Measurements from ENCODE around the gene ITLN2. TPM values are rescaled to one million over a fixed set of nuclear protein-coding genes. Genes with fewer than 3 reads are reported as not detected.

ITLN2 gene
- total RNA-seq, 1 experiment from 2014 or later = 2.4 TPM

DNA sequence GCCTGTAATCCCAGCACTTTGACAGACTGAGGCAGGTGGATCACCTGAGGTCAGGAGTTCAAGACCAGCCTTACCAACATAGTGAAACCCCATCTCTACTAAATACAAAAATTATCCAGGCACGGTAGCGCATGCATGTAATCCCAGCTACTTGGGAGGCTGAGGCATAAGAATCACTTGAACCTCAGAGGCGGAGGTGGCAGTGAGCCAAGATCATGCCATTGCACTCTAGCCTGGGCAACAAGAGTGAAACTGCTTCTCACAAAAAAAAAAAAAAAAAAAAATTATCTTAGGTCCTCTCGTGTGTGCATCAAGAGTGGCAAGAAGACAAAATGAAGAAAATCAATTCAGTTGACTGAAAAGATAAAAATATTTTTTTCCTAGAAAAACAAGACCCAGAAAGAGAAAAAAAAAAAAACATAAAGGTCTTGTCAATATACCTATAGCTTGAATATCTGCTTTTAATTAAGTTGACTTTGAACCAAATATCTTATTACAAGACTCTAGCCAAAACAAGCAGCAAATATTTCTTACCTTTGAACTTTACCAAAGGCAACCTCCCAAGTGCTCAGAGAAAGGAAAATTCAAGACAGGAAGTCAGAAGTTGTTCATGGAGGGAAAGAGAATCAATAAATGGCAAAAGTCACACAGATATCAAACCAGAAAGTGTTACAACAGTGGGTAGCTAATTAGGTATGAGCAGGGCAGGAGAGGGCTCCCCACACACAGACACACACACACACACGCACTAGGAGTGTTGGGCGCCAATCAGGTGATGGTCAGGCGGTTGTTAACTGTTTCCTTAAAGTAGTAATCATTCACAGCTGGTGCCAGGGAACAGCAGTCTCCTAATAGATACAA, 29.6 kb downstream of the ITLN2 start:
- Histone ChIP-seq H3K23ac (ENCODE audit: insufficient read length, low read depth, low read length) (no peak overlapping the region), H3K23me2 (ENCODE audit: insufficient read length, low read depth, low read length, poor library complexity, severe bottlenecking) (no peaks in the 10 kb centered on the region), H3K79me2 (ENCODE audit: insufficient read depth, low read length) (no peaks in the 10 kb centered on the region), H3K4me2 (ENCODE audit: insufficient read depth, insufficient read length, low read length) (no peak overlapping the region), H2BK120ac (ENCODE audit: low read depth, low read length, poor library complexity, severe bottlenecking) (no peak overlapping the region), H3K18ac (ENCODE audit: insufficient read length, low read depth, low read length) (no peak overlapping the region), H2BK15ac (ENCODE audit: low read depth, low read length) (no peak overlapping the region), H3T11ph (ENCODE audit: low read length) (no peak overlapping the region), H3K27me3 (ENCODE audit: insufficient read depth, low read length) (no peaks in the 10 kb centered on the region), H4K91ac (ENCODE audit: insufficient read length, low read depth, low read length) (no peak overlapping the region), H3K4ac (ENCODE audit: low read depth, low read length) (no peak overlapping the region), H2BK12ac (ENCODE audit: insufficient read length, low read depth, low read length) (no peak overlapping the region), H3K9me3 (ENCODE audit: control insufficient read depth, low read depth, low read length) (no peaks in the 10 kb centered on the region), H4K5ac (ENCODE audit: insufficient read length, low read depth, low read length) (no peak overlapping the region), H3K79me1 (ENCODE audit: insufficient read depth, low read depth, low read length, poor library complexity, severe bottlenecking) (no peaks in the 10 kb centered on the region), H3K9ac (ENCODE audit: extremely low read depth, insufficient read length, low read length) (no peak overlapping the region), H4K20me1 (ENCODE audit: control insufficient read depth, insufficient read depth, insufficient read length) (no peaks in the 10 kb centered on the region), H2AFZ (ENCODE audit: low read length) (no peak overlapping the region), H3K14ac (ENCODE audit: insufficient read depth, low read length) (no peak overlapping the region), H2BK20ac (ENCODE audit: low read depth, low read length, poor library complexity, severe bottlenecking) (no peak overlapping the region), H3K56ac (ENCODE audit: insufficient read length, low read depth, low read length) (no peak overlapping the region), H2AK5ac (ENCODE audit: insufficient read length, low read length) (no peak overlapping the region), H4K8ac (replicated peaks; ENCODE audit: insufficient read length, low read depth, low read length) (no peak overlapping the region), H3K27ac (ENCODE audit: insufficient read length, low read depth, low read length) (no peak overlapping the region), H3K4me1 (ENCODE audit: insufficient read depth, low read length) (no peaks in the 10 kb centered on the region), H2BK5ac (ENCODE audit: insufficient read length, low read length) (no peak overlapping the region)
- H3K4me3 Mint-ChIP-seq = no peak overlapping the region
- H3K27me3 Mint-ChIP-seq (ENCODE audit: low read depth) = no peaks in the 10 kb centered on the region; the same call in none of the 2 replicates
- no peaks in the 10 kb centered on the region for H3K4me1 Mint-ChIP-seq
- H3K9me3 Mint-ChIP-seq = peaks cover 53 to 55% of the 10 kb centered on the region in 2 experiments
- WGBS (ENCODE audit: extremely low coverage, insufficient read length, low lambda C conversion rate) = no CpG with 5 or more reads among the region's 7 CpGs
- no peak for DNase-seq
- no peak overlapping the region for H3K27ac Mint-ChIP-seq
- TF ChIP-seq, protein P1, sequence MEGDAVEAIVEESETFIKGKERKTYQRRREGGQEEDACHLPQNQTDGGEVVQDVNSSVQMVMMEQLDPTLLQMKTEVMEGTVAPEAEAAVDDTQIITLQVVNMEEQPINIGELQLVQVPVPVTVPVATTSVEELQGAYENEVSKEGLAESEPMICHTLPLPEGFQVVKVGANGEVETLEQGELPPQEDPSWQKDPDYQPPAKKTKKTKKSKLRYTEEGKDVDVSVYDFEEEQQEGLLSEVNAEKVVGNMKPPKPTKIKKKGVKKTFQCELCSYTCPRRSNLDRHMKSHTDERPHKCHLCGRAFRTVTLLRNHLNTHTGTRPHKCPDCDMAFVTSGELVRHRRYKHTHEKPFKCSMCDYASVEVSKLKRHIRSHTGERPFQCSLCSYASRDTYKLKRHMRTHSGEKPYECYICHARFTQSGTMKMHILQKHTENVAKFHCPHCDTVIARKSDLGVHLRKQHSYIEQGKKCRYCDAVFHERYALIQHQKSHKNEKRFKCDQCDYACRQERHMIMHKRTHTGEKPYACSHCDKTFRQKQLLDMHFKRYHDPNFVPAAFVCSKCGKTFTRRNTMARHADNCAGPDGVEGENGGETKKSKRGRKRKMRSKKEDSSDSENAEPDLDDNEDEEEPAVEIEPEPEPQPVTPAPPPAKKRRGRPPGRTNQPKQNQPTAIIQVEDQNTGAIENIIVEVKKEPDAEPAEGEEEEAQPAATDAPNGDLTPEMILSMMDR (conservative IDR thresholded peaks at IDR 0.05) = no peak
- peaks cover 7 to 28% (median 20%) of the 10 kb centered on the region in 3 experiments for H3K36me3 Mint-ChIP-seq (ENCODE audit: insufficient read depth in 1 of 3, low read depth in 3 of 3)
